CD14-positive monocyte (primary cell): ENCODE measurements around the gene WWOX. TPM values are rescaled to one million over a fixed set of nuclear protein-coding genes. Genes with fewer than 3 reads are reported as not detected.

Experiments
- DNase-seq, 3 donors: peaks; one replicate each; pipeline ENCODE4 v3.0.0-alpha.2; 2011 to 2022
- H2AFZ ChIP-seq: 2 replicates; pipeline ENCODE4 v1.6.0; 2012; ENCODE audit warnings: mild to moderate bottlenecking, low read depth, low read length, inconsistent platforms; ENCODE audit not compliant: insufficient read depth, poor library complexity, severe bottlenecking
- H3K27ac ChIP-seq, 2 donors: 1 replicate in 1 of 2; 2 replicates in 1 of 2; pipeline ENCODE4 v1.5.1; 2012 to 2013; ENCODE audit warnings: low read length in 2 of 2, control low read depth in 1 of 2, inconsistent platforms in 1 of 2, low read depth in 1 of 2, mild to moderate bottlenecking in 1 of 2
- H3K27me3 ChIP-seq, 2 donors: one replicate each; pipeline versions ENCODE4 v1.6.0 to v1.6.1; 2011 to 2013; ENCODE audit warnings: low read length in 2 of 2; ENCODE audit not compliant: control insufficient read depth in 2 of 2, insufficient read depth in 2 of 2
- H3K36me3 ChIP-seq, 2 donors: replicated peaks in 1 of 2; 1 replicate in 1 of 2; 2 replicates in 1 of 2; pipeline versions ENCODE4 v1.5.1 to v1.6.1; 2012 to 2013; ENCODE audit warnings: low read length in 2 of 2, control low read depth in 1 of 2, inconsistent platforms in 1 of 2, mild to moderate bottlenecking in 1 of 2; ENCODE audit not compliant: insufficient read depth in 2 of 2, control insufficient read depth in 1 of 2
- H3K4me1 ChIP-seq, 2 donors: 1 replicate in 1 of 2; 2 replicates in 1 of 2; pipeline versions ENCODE4 v1.5.1 to v1.6.1; 2012 to 2013; ENCODE audit warnings: low read length in 2 of 2, control low read depth in 1 of 2, inconsistent platforms in 1 of 2, mild to moderate bottlenecking in 1 of 2, moderate library complexity in 1 of 2; ENCODE audit not compliant: insufficient read depth in 2 of 2, control insufficient read depth in 1 of 2
- H3K4me2 ChIP-seq: replicated peaks from 2 replicates; pipeline ENCODE3; 2012; ENCODE audit warnings: low read length, moderate library complexity, mild to moderate bottlenecking; ENCODE audit not compliant: poor library complexity, severe bottlenecking; ENCODE audit errors: extremely low read depth
- H3K4me3 ChIP-seq, 3 experiments: fragments of 200-600 bp in 1 of 3; sonication (generic) in 1 of 3; replicated peaks in 1 of 3; 1 replicate in 2 of 3; 2 replicates in 1 of 3; pipeline ENCODE4 v1.5.1; 2011 to 2013; ENCODE audit warnings: low read length in 3 of 3, mild to moderate bottlenecking in 3 of 3, control low read depth in 2 of 3, low read depth in 2 of 3, inconsistent platforms in 1 of 3, moderate library complexity in 1 of 3
- H3K79me2 ChIP-seq: 2 replicates; pipeline ENCODE4 v1.6.0; 2012; ENCODE audit warnings: mild to moderate bottlenecking, control low read depth, inconsistent platforms, low read length, moderate library complexity; ENCODE audit not compliant: insufficient read depth
- H3K9ac ChIP-seq: 2 replicates; pipeline ENCODE4 v1.6.0; 2017; ENCODE audit warnings: low read length, mild to moderate bottlenecking; ENCODE audit not compliant: insufficient read depth, poor library complexity, severe bottlenecking
- H3K9me3 ChIP-seq, 2 donors: replicated peaks in 1 of 2; 1 replicate in 1 of 2; 2 replicates in 1 of 2; pipeline versions ENCODE4 v1.5.1 to v1.6.1; 2012 to 2013; ENCODE audit warnings: low read length in 2 of 2, control low read depth in 1 of 2; ENCODE audit not compliant: control insufficient read depth in 1 of 2, insufficient read depth in 1 of 2
- H4K20me1 ChIP-seq: 2 replicates; pipeline ENCODE4 v1.6.0; 2012; ENCODE audit warnings: mild to moderate bottlenecking, low read length, control low read depth, moderate library complexity; ENCODE audit not compliant: insufficient read depth
- H3K27ac Mint-ChIP-seq, 7 donors: one replicate each; pipeline ENCODE4 v1.8.0; 2020; ENCODE audit warnings: mild to moderate bottlenecking in 7 of 7, mixed read lengths in 7 of 7, moderate library complexity in 6 of 7, inconsistent platforms in 2 of 7
- H3K27me3 Mint-ChIP-seq, 3 donors: one replicate each; pipeline ENCODE4 v1.8.0; 2021 to 2022; ENCODE audit warnings: low read depth in 3 of 3, mild to moderate bottlenecking in 3 of 3, mixed read lengths in 3 of 3, moderate library complexity in 3 of 3, inconsistent platforms in 1 of 3
- H3K36me3 Mint-ChIP-seq, 2 donors: one replicate each; pipeline ENCODE4 v1.8.0; 2020; ENCODE audit warnings: mixed read lengths in 2 of 2, inconsistent platforms in 1 of 2, mild to moderate bottlenecking in 1 of 2
- H3K4me1 Mint-ChIP-seq: one replicate; pipeline ENCODE4 v1.8.0; 2020; ENCODE audit warnings: mild to moderate bottlenecking, mixed read lengths
- H3K4me3 Mint-ChIP-seq, 2 donors: one replicate each; pipeline ENCODE4 v1.8.0; 2020; ENCODE audit warnings: mild to moderate bottlenecking in 2 of 2, mixed read lengths in 2 of 2, moderate library complexity in 1 of 2
- H3K9me3 Mint-ChIP-seq, 7 donors: one replicate each; pipeline ENCODE4 v1.8.0; 2020 to 2022; ENCODE audit warnings: mixed read lengths in 7 of 7, mild to moderate bottlenecking in 6 of 7, moderate library complexity in 6 of 7, inconsistent platforms in 2 of 7
- WGBS: methylation state at CpG from one replicate; pipeline ENCODE4 v1.1.5; 2013; ENCODE audit warnings: missing lambda C conversion rate; ENCODE audit not compliant: insufficient coverage; 5-methylcytosine and 5-hydroxymethylcytosine counted together
- intact Hi-C, 2 donors: fragments of 100-400 bp; cut with micrococcal nuclease; formaldehyde crosslinking; loops; one replicate each; pipeline versions ENCODE4 v1.15.0 to v1.15.1; 2023
- polyA plus RNA-seq, 3 donors: library from polyadenylated mRNA; depleted of rRNA in 1 of 3; unstranded in 2 of 3; stranded (reverse) in 1 of 3; fragments of 300-500 nt in 2 of 3; fragments of >200 nt in 1 of 3; fragmentation: Illumina TruSeq in 2 of 3; gene quantifications; 1 replicate in 2 of 3; 2 replicates in 1 of 3; pipeline ENCODE4 v1.2.3, GENCODE V29; 2012 to 2021
- TF ChIP-seq, protein P1 (sequence below): fragments of 200-600 bp; IDR thresholded peaks from one replicate; pipeline ENCODE4 v1.8.0; 2022; ENCODE audit warnings: antibody characterized with exemption, mild to moderate bottlenecking

Gene WWOX
- polyA plus RNA-seq, 3 donors = 4.0 to 7.0 (median 6.3) TPM

DNA sequence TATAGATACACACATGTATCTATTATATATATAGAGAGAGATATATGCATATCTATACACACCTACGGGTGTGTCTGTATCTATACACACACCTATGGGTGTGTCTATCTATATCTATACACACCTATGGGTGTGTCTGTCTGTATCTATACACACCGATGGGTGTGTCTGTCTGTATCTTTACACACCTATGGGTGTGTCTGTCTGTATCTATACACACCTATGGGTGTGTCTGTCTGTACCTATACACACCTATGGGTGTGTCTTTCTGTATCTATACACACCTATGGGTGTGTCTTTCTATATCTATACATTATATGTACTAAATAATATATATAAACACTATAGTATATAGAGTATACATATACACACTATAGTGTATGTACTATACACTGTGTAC lies 762.6 kb downstream of the WWOX start:
- Histone ChIP-seq H3K79me2 (no peaks in the 10 kb centered on the region), H3K4me1 (no peaks in the 10 kb centered on the region), H2AFZ (no peak overlapping the region), H3K4me3 (no peak overlapping the region), H3K4me2 (no peak overlapping the region), H3K27me3 (no peaks in the 10 kb centered on the region), H3K36me3 (no peaks in the 10 kb centered on the region), H3K9me3 (no peaks in the 10 kb centered on the region), H3K9ac (no peak overlapping the region), H3K27ac (no peak overlapping the region), H4K20me1 (no peaks in the 10 kb centered on the region)
- Mint-ChIP-seq H3K27ac (no peak overlapping the region), H3K36me3 (no peaks in the 10 kb centered on the region), H3K9me3 (no peaks in the 10 kb centered on the region), H3K27me3 (peaks cover 0 to 3% (median 0%) of the 10 kb centered on the region in 3 donors), H3K4me3 (no peak overlapping the region), H3K4me1 (no peaks in the 10 kb centered on the region)
- no CpG with 5 or more reads among the region's 2 CpGs for WGBS
- TF ChIP-seq, protein P1, sequence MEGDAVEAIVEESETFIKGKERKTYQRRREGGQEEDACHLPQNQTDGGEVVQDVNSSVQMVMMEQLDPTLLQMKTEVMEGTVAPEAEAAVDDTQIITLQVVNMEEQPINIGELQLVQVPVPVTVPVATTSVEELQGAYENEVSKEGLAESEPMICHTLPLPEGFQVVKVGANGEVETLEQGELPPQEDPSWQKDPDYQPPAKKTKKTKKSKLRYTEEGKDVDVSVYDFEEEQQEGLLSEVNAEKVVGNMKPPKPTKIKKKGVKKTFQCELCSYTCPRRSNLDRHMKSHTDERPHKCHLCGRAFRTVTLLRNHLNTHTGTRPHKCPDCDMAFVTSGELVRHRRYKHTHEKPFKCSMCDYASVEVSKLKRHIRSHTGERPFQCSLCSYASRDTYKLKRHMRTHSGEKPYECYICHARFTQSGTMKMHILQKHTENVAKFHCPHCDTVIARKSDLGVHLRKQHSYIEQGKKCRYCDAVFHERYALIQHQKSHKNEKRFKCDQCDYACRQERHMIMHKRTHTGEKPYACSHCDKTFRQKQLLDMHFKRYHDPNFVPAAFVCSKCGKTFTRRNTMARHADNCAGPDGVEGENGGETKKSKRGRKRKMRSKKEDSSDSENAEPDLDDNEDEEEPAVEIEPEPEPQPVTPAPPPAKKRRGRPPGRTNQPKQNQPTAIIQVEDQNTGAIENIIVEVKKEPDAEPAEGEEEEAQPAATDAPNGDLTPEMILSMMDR = no peak
- intact Hi-C loops = no loop called here
- no peak for DNase-seq

DNA sequence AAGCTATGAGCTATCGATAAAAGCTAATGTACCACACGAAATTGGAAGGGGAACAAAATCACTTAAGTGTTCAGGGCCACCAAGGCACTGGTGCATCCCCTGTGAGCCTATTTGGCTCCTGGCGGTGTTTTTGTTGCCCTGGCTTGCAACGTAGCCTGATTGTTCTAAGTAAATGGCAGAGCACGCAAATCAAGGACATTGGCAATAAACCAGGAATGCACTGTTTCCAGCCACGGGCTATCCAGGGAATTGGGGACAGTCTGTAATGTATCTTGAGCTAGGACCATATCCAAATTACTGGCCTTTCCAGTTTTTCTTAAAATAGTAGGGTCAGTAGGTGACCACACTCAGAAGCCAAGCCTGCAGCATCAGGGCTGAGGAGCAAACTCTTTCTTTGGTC lies 767.1 kb downstream of the WWOX start:
- no peaks in the 10 kb centered on the region for H3K36me3 ChIP-seq
- H3K4me2 ChIP-seq = no peak overlapping the region
- no peaks in the 10 kb centered on the region for H3K4me1 ChIP-seq
- H2AFZ ChIP-seq = no peak overlapping the region
- no peak overlapping the region for H3K4me3 ChIP-seq
- no peak for DNase-seq
- Mint-ChIP-seq H3K36me3 (no peaks in the 10 kb centered on the region), H3K4me1 (no peaks in the 10 kb centered on the region), H3K4me3 (no peak overlapping the region), H3K9me3 (peaks cover 0 to 3% (median 0%) of the 10 kb centered on the region in 7 donors), H3K27me3 (peaks cover 0 to 4% (median 2%) of the 10 kb centered on the region in 3 donors), H3K27ac (no peak overlapping the region)
- H3K79me2 ChIP-seq = no peaks in the 10 kb centered on the region
- H4K20me1 ChIP-seq = no peaks in the 10 kb centered on the region
- intact Hi-C loops = no loop called here
- H3K9ac ChIP-seq = no peak overlapping the region
- 82% methylated on average over 6 of the region's 6 CpGs for WGBS
- no peaks in the 10 kb centered on the region for H3K9me3 ChIP-seq
- TF ChIP-seq, protein P1 = no peak
- no peaks in the 10 kb centered on the region for H3K27me3 ChIP-seq
- H3K27ac ChIP-seq = no peak overlapping the region
